Inflammatory macrophage (primary cell): Measurements from ENCODE around the gene NLGN2.
A peak's percentile ranks its signal among the peaks of the same experiment; 100 is the strongest.

Experiments used
- DNase-seq, 2 donors: peaks; one replicate each; pipeline ENCODE4 v3.0.0-alpha.2; 2020 to 2022

NLGN2 gene

GRCh38 chr17:7414837-7415236, 7.2 kb downstream of the NLGN2 start:
- DNase-seq: no peak

DNA sequence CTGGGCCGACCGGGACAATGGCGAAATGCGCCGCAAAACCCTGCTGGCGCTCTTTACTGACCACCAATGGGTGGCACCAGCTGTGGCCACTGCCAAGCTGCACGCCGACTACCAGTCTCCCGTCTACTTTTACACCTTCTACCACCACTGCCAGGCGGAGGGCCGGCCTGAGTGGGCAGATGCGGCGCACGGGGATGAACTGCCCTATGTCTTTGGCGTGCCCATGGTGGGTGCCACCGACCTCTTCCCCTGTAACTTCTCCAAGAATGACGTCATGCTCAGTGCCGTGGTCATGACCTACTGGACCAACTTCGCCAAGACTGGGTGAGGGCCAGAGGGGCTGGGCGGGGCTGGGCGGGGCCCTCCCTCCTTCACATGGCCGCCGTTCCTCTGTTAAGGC, 8.1 kb downstream of the NLGN2 start:
- no peak for DNase-seq

DNA sequence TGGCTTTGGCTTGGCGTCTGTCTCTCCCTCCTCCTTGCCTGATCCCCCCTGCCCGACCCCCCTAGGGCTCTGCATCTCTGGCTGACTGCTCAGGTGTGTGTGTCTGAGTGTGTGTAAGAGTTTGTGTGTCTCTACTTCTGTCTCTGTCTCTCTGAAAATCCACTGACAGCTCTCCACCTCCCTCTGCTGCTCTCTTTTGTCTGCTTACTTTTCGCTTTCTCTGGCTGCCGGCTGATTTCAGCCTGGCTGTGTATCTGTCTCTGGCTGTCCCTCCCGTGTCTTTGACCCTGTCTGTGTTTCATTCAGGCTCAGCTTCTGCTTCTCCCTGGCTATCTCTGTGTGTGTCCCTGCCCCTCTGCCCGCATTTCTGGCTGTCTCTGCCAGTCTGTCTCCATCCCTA, 8.7 kb downstream of the NLGN2 start:
- DNase-seq: no peak

DNA sequence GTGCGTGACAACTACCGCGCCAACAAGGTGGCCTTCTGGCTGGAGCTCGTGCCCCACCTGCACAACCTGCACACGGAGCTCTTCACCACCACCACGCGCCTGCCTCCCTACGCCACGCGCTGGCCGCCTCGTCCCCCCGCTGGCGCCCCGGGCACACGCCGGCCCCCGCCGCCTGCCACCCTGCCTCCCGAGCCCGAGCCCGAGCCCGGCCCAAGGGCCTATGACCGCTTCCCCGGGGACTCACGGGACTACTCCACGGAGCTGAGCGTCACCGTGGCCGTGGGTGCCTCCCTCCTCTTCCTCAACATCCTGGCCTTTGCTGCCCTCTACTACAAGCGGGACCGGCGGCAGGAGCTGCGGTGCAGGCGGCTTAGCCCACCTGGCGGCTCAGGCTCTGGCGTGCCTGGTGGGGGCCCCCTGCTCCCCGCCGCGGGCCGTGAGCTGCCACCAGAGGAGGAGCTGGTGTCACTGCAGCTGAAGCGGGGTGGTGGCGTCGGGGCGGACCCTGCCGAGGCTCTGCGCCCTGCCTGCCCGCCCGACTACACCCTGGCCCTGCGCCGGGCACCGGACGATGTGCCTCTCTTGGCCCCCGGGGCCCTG, 9.5 kb downstream of the NLGN2 start:
- DNase-seq: no peak

DNA sequence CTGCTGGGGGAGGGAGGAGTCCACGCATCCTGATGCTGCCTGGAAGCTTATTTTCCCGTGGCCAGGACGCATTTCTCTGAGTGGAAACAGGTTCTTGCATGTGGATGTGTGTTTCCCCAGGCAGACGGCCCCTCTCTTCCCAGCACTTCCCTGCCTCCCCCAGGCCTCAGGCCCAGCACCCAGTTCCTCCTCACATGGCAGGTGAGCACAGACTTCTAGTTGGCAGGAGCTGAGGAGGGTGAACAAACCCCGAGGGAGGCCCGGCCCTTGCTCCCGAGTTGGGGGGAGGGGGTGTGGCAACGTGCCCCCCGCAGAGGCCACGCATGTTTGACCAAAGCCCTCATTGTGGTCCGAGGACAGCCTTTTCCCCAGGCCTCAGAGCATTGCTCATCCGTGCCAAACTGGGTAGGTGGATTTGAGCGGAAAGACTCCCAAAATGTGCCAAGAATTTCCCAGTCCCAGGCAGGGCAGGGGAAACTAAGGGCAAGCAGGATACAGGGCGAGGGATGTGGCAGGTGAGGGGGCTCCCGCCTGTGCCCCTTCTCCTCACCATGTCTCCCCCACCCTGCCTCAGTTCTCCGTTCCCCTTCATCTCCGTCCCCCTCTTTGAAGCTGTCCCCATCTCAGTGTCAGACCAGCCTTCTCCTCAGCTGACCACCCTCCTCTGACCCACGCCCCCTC, 11.0 kb downstream of the NLGN2 start:
- DNase-seq: no peak

DNA sequence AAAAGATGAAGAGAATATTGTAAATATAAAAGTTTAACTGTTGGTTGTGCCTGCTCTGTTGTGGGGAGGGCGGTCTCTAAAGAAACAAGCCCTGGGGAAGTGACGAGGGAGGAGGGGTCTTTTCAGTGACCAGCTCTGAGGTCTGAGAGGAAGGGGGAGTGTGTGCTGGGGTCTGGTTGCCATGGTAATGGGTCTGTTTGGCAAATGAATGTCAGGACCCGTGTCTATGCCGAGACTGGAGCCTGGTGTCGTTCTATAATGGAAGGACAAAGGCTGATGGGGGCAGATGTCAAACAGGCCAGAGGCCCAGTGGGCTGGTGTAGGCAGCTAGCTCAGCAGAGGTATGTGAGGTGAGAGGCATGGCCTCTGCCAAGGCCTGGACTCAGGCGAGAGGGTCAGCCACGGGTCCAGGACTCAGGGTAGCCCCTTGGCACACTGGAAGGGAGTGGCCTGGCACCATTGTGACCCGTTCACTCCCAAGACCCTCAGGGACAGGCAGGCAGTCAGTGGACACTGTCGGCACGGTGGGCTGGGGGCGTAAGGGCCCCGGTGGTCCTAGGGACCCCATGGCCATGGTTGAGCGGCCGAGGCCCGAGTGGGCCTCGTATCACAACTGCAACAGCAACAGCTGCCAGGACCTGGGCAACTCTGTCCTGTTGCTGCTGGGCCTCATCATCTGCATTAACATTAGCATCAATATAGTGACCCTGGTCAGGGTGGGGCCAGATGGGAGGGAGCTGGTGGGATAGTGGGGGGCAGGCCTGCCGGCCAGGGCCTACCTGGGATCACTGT, 12.4 kb downstream of the NLGN2 start, which contains the start of gene SPEM1:
TSS of gene SPEM1 (plus strand) at position 506 of the 792 bp plus-strand sequence. CDS start at position 567, 61 bp downstream.
- DNase-seq: no peak

DNA sequence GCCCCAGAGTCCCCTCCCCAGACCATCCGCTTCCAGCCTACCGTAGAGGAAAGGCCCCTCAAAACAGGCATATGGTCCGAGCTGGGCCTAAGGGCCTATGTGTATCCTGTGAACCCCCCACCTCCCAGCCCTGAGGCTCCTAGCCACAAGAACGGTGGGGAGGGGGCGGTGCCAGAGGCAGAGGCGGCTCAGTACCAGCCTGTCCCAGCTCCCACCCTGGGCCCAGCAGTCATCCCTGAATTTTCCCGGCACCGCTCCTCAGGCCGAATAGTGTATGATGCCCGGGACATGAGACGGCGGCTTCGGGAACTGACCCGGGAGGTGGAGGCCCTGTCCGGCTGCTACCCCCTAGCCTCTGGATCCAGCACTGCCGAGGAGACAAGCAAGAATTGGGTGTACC, 13.5 kb downstream of the NLGN2 start:
- DNase-seq: no peak

GRCh38 chr17:7423679-7424078, 16.0 kb downstream of the NLGN2 start:
- no peak for DNase-seq

DNA sequence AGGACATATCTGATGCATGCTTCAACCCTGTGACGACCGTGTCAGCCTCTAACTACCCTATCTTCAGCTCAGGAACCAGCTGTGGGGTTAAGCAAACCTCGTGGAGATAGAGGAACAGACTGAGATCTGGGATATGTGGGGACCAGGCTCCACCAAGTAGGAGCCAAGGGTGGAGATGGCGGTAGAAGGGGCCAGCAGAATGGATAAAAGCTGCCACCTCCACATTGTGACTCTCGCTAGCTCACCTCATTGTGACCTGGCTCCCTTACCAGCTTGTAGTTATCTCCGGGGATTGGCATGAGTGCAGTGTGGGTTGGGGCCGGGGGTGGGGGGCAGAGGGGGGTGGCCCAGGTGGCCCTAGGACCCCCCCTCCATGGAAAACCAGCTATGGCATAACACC, 17.7 kb downstream of the NLGN2 start, which contains the start of gene SPEM2:
TSS of gene SPEM2 (plus strand) at position 301 of the 400 bp plus-strand sequence. CDS start at position 374, 73 bp downstream.
- DNase-seq: no peak

DNA sequence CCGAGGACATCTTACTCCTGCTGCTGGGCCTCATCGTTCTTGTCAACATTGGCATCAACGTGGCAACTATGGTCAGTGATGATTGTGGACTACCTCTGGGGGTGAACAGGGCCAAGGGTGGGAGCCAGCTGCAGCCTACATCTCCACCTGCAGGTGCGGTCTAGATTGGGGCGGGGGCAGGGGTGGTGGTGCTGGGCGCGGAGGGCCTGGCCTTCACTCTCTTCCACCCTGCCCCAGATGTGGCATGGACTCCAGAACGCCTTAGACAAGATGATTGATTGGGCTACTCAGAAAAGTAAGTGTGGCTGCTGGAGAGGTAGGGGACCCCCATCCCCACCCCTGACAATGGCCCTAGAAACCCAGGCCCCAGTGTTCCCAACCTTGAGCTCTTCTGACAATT, 18.1 kb downstream of the NLGN2 start:
- DNase-seq: no peak

GRCh38 chr17:7426203-7426863, 18.7 kb downstream of the NLGN2 start:
- DNase-seq: no peak

GRCh38 chr17:7426896-7427489, 19.3 kb downstream of the NLGN2 start:
- DNase-seq: no peak

DNA sequence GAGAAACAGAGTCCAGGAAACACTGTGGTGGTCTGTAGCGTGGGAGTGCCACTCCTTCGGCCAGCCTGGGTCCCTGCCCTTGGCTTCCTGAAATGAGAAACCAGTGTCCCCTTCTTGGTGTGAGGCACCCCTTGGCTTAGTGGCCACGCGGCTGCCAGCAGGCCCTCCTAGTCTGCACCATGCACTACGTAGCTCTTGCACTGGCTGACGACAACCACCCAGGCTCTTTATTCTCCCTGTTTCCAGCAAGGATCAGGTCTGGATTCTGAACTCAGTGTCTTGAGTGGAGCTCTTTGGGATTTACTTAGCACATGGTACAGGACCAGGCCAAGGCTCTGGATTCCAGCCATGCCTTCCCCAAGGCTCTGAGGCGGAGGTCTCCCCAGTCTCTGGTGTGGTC, 19.9 kb downstream of the NLGN2 start:
- DNase-seq: no peak

GRCh38 chr17:7428557-7428956, 20.9 kb downstream of the NLGN2 start, which contains the start of gene SPEM3:
SPEM3 (plus strand) TSS chr17:7428857; CDS start chr17:7428903, 46 bp downstream.
- no peak for DNase-seq

- no peak for DNase-seq
Observed at GRCh38 chr17:7429722-7430121, 22.1 kb downstream of the NLGN2 start.

- DNase-seq: no peak
Observed at GRCh38 chr17:7431231-7431630, 23.6 kb downstream of the NLGN2 start.

- DNase-seq: no peak
Observed at GRCh38 chr17:7432296-7432695, 24.7 kb downstream of the NLGN2 start.

- peak; percentile 69 to 73 for DNase-seq
Observed at GRCh38 chr17:7435676-7436555, 28.3 kb downstream of the NLGN2 start.

DNA sequence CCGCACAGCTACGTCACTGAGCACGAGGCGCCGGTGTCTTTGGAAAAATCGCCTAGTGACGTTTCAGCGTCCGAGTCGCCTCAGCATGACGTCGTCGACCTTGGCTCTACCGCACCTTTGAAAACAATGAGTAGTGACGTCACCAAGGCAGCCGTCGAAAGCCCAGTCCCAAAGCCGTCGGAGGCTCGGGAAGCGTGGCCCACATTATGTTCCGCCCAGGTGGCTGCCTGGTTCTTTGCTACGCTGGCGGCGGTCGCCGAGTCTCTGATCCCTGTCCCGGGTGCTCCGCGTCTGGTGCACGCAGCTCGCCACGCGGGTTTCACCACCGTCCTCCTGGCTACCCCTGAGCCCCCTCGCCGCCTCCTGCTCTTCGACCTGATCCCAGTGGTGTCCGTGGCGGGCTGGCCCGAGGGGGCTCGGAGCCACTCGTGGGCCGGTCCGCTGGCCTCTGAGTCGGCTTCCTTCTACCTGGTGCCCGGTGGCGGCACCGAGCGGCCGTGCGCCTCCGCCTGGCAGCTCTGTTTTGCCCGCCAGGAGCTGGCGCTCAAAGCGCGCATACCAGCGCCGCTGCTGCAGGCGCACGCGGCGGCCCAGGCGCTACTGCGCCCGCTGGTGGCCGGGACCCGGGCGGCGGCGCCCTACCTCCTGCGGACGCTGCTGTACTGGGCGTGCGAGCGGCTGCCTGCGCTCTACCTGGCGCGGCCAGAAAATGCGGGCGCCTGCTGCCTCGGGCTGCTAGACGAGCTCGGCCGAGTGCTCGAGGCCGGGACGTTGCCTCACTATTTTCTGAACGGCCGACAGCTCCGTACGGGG, 29.1 kb downstream of the NLGN2 start:
- peak; percentile 76 to 85 for DNase-seq

- no peak for DNase-seq
Observed at GRCh38 chr17:7437369-7437863, 29.8 kb downstream of the NLGN2 start.
